GM21447 (cell line): ENCODE measurements around the gene DPM2.

ENCODE experiments used
- ATAC-seq: cut with Tn5 transposase; IDR thresholded peaks from one replicate; pipeline ENCODE4 v1.9.1; 2021; ENCODE audit not compliant: unreplicated experiment

DPM2 gene

DNA sequence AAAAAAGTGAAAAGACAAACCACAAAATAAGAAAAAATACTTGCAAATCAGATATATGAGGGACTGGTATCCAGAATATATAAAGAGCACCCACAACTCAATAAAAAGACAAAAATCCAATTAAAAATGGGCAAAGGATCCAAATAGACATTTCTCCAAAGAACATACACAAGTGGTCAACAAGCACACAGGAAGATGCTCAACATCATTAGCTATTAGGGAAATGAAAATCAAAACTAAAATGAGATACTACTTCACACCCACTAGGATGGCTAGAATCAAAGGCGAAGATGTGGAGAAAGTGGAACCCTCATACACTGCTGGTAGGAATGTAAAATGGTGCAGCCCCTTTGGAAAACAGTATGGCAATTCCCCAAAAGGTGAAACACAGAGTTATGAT lies 21.1 kb upstream of the DPM2 start:
- ATAC-seq = no peak

DNA sequence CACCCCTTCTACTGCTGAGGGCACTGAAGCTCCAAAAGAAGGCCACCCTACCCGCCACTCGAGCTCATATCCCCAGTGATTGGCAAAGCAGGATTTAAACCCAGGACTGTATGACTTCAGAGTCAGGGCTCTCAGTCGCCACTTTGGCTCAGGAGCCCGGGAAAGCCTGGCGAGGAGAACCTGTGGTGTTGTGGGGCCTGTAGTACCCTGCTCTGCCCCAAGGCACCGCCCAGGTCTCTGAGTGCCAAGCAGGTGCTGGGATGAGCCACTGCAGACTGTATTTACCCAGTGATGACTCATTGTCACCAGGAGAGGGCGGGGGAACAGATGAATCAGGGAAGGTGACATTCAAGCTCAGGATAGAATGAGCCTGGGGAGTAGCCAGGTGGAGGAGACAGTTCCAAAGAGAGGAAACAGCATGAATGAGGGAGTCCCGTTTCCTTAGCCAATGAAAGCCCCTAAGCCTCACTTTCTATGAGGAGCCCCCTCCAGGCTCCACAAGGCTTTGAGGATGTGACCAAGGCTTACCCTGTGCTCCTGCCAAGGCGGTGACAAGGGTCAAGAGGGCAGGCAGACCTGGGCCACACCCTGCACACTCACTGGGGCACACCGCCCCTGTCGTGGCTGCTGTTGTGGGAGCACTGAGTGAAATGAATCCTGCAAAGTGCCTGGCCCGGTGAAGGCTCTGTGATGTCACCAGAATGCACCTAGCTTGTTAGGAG lies 17.8 kb upstream of the DPM2 start:
- peak; percentile 72 for ATAC-seq

DNA sequence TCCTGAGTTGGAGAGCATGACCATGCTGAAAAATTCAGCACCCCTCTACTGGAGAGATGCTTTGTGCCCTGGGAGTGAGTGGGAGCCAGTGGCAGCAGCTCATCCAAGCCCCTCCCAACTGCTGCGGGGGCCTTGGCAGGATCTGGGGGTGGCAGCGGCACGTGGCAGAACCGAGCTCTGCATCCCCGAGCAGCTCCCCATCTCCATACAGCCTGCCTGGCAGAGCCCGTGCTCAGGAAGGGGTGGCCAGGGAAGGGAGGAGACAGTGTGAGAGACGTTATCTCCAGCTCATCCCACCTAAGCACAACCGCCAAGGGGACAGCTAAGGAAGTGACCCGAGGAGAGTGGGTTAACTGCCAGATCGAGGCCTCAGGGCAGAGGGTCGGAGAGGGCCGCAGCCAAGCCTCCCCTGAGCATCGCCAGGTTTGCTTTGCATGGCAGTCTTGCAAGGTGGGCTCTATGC lies 17.2 kb upstream of the DPM2 start:
- ATAC-seq = no peak

DNA sequence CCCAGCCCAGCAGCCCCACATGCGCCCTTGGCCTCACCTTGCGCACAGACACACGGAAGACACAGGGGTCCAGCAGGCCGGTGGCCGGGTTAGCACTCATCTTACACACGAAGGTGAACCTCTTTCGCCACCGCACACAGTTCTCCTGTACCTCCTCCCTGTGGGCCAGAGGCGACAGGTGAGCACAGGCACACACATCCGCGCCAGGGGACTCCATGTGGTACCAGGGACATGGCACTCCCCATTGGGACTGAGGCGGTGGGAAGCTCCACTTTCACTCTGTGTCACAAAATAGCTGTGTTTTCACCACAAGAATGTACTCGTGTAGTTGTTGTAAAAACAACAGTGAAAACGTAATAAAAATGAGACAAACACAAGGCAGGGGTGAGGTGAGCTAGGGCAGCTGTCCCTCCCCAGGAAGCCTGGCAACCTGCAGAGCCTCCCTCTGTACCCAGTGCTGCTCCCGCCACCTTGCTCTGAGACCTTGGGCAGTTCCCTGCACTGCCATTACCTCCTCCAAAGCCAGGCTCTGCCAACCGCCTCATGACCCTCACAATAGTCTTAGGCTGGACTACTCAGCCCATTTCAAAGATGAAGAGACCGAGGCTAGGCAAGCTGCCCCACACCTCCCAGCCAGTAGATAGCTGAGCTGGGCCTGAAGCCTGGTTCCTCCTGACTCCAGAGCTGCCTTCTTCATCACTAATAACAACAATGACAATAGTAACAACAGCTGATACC lies 16.3 kb upstream of the DPM2 start:
- ATAC-seq = no peak

DNA sequence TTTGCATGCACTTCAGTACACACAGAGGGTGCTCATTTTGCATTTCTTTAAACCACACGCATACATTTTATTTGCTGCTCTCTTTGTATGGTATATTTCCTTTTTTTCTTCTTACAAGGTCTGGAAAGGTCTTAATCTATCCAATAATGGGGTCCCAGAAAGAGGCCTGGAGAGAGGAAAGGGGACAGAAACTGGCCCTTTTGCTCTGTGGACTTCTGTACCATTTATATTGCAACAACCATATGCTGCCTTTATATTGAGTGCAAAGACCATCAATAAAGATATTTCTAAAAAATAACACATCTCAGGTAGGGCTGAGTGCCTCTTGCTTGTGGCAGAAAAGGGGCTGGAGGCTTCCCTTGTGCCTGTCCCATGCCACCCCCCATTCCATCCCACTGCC lies 15.5 kb upstream of the DPM2 start:
- no peak for ATAC-seq

DNA sequence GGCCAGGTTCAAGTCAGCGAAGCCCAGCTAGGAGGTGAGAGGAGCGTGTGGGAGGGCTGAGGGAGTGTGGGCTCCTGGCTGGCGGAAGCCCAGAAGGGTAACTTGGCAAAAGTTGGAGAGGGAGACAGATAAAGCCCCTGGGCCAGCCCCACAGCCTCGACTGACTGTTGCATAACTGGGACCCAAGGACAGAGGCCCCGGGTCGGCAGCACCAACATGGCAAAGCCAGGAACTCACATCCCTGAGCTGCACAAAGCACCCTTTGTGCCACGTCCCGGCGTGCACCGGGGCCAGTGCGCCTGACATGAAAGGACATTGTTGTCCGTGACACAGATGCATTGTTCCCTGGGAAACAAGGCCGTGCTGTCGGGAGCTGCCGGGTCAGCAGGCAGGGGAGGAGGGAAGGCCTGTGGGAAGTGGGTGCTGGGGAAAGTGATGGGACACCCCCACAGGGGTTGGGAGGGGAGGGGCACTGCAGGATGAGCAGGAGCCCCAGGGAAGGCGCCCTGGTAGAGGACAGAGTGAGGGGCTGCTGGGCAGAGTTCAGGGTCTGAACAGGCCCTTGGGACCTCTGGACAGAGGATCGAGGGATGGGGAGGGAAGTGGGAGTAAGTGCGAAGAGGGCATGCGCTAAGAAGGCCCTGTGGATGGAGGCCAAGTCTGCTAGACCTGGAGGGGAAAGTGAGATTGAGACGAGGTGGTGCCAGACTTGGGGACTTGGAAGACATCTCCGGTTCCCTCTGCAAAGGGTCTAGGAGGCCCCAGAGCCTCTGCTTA lies 13.0 kb upstream of the DPM2 start:
- ATAC-seq = no peak

DNA sequence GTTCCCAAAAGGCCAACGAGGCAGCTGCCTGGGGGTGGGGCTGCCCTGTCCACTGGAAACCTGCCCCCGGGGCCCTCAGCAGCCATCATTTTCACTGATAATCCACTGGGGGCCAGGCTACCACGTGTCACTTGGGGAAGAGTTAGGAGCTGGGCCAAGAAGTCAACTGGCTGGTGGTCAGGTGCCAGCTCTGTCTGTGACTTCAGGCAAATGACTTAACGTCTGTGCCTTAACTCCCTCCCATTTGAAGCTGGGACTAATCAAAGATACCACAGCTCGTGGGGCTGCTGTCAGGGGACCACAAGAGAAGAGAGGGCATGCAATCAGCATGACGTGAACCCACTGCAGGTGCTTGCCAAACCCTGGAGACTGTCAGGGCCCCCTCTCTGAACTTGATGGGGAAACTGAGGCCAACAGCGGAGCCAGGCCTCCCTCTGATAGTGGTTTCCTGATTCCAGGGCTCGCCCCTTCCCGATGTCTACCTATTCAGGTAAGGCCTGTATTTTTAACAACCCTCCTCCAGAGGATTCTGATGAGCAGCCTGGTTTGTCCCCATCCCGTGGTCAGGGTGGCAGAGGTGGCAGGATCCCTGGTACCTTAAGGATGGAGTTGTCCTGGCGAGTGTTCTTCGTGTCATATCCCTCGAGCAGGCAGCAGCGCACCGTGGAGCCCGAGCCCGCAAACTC lies 12.3 kb upstream of the DPM2 start:
- ATAC-seq = no peak

DNA sequence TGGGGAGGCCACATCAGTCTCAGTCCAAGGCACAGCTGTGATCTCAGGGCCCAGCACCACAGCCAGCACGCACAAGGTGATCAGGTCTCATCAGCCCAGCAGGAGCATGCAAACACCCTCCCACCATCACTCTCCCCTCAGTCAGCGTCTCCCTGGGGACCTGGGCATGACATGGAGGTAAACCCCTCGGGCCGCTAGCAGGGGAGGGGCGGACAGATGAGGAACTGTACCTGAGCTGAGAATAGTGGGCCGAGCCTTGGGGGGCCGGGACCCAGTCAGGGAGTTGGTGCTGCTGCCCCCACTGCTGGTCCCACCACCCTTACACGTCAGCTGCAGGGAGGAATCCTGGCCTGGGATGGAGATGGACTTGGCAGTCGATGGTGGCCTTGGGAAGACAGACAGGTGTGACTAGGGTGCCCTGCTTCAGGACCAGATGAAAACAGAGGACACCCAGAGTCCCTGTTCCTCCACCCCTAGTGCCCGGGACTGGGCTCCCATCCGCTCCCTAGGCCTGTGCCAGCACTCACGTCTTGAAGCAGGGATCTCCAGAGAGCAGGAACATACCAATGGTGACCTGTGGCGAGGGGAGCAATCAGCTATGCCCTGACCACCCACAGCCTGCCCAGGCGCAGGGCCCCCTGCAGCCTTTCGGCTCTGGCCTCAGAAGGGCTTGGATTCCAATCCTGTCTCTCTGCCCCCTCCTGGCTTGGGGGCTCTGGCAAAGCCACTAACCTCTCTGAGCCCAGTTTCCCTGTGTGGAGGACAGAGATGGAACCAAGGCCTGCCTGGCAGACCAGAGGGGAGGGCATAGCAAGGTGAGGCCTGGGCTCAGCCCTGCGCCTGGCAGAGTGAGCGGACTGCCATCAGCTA lies 10.4 kb upstream of the DPM2 start:
- no peak for ATAC-seq

DNA sequence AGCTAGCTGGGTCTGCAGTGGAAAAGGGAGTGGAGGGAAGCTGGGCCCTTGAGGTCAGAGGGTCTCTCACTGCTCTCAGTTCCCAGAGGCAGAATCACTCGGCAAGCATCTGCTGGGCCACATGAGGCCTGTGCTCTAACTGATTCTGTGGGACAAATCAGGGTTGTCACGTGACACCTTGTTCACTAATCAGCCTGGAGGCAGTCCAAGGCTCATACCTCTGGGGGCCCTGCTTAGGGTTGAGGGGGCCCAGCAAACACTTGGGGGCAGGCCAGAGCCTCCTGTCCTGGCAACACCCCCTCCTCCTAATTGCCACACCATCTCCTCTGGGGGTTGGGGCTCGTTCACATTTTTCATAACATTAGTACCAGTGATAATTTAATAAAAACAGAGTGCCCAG lies 9.1 kb upstream of the DPM2 start:
- no peak for ATAC-seq

DNA sequence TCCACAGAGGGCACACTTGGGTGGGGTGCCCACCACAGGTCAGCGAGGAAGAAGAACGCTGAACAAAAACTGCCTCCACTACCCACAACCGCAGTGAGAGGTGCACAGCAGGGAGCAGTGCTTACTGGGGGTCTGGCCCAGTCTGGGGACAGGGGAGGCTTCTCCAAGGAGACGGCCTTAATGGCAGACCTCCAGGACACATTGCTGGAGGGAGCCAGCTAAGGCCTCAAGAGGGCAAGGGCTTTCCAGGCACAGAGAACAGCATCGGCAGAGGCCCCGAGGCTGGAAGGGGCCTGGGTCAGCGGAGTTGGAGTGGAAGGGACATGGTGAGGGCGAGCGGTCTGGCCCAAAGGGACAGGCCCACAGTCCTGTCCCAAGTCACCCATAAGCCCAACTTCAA lies 8.3 kb upstream of the DPM2 start:
- ATAC-seq = no peak

DNA sequence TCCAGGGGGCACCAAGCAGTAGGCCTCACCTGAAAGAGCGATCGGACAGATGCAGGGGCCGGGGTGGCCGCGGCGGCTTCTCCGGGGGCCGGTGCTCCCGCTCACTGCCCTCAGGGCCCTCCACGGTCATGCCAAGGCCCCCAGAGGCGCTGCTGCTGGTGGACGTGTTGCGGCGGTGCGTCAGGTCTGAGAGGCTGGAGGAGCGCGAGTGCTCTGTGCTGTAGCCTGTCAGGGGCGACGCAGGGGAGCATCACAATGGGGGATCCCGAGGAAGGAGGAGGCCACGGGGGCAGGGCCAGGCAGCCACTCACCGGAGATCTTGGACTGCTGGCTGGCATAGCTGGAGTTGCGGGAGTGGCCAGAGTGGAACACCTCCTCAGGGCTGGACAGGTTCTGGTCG lies 7.7 kb upstream of the DPM2 start:
- no peak for ATAC-seq

DNA sequence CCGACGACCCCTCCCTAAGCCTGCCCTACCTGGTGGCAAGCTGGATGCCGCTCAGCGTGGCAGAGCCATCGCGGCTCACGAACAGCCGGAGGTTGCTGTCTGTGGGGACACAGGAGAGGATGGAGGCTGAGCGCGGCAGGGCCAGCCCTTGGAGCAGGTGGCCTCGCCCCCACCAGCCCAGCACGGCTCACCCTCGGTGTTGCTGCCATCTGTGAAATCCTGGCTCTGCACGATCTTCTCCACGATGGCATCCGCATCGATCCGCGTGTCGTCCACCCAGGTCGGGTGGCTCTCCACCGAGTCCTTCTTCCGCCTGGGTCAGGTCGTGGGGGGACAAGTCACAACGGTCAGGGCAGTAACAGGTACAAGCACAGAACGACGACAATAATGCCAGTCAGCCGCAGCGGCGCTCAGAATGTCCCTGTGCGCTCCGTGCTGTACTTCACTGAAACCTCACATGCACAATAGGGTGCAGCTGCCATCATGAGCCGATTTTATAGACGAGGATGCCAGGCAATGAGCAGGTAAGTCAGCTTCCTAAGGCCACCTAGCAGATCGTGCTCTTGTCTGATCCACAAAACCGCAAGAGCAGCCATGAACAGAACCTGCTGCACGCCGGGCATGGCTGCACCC lies 7.0 kb upstream of the DPM2 start:
- ATAC-seq = no peak

DNA sequence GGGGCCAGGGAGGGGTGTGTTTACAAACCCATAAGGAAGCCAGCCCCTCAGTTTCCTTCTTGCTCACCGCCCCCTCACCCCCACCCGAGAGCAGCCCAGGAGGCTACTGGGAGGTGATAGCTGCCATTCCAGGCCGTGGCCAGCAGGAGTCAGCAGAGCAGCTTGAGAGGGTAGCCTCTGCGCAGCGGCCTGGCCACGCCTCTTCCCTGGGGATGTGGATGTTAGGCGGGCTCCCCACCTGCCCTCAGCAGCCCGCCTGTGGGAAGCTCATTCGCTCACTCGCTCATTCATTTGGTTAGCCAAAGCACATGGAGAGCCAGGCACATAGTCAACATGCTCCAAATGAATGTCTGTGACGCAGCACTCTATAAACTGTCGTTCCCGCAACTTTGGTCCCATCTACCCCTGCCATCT lies 6.1 kb upstream of the DPM2 start:
- ATAC-seq = no peak

DNA sequence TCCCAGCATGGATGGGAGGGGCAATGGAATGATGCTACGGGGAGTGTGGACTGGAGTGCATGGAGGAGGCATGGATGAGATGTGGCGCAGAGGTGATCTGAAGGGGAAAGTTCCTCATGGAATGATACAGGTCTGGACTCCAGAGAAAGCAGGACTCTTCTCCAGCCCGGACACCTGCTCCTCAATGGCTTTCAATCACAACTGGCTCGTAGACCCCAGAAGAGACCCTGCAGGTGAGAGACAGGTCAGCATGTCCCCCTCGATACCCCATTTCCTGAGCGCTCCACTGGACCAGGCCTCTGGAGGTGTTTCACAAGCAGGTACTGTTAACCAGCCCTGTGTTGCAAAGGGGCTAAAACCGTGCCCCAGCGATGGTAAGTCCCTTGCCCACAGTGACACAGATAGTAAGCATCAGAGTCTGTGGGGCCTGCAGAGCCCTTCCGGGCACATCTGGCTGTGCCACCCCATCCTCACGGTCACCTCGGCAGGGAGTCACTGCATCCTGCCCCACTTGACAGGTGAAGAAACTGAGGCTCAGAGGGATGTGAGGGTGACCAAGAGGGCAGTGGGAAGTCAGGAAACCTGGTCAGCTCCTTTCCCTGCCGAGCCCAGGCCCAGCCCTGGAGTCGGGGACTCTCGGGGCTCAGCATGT lies 5.5 kb upstream of the DPM2 start:
- ATAC-seq = no peak

DNA sequence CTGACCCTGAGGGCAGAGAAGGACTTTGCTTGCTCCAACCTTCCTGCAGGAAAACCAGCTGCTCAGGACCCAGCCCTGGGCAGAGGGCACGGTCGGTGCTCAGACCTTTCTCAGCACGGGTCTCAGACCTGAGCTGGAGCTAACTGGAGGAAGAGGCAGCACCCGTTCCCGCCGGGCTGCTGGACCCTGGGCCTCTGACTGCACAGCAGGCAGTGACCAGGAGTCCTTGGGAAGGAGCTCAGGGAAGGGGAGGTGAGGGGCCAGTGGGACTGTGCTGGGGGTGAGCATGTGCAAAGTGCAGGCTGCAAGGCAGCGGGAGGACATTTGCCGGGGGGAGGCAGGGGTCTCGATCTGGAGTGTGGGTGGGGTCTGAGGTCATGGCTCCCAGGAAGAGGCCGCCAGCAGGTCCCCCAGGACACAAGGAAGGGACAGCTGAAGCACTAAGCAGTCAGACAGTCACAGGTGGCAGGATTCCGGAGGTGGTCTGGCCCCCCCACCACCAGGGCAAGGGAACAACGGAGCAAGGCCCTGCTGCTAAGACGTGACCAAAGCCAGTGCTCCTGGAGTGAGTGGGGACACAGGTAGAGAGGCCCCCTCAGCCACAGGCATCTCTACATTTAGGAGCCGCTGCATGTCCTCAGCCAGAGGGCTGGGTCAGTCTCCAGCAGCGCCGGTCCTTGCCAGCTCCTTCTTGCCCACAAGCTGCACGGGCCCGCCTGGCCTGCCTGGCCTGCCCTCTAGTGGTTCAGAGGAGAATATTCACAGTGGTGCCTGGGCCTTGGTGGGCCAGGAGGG lies 4.8 kb upstream of the DPM2 start:
- ATAC-seq = no peak

DNA sequence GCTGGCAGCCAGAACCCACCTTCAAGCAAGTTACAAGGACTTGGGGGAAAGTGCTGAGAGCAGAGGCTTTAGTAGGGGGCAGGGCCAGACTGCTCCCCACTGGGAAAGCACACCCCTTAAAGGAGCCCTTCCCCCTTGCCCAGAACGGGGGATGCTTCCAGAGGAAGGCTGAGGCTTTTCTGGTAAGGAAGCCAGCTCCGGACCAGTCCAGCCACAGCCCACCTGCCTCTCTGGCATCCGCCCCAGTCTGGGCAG lies 4.2 kb upstream of the DPM2 start:
- no peak for ATAC-seq

DNA sequence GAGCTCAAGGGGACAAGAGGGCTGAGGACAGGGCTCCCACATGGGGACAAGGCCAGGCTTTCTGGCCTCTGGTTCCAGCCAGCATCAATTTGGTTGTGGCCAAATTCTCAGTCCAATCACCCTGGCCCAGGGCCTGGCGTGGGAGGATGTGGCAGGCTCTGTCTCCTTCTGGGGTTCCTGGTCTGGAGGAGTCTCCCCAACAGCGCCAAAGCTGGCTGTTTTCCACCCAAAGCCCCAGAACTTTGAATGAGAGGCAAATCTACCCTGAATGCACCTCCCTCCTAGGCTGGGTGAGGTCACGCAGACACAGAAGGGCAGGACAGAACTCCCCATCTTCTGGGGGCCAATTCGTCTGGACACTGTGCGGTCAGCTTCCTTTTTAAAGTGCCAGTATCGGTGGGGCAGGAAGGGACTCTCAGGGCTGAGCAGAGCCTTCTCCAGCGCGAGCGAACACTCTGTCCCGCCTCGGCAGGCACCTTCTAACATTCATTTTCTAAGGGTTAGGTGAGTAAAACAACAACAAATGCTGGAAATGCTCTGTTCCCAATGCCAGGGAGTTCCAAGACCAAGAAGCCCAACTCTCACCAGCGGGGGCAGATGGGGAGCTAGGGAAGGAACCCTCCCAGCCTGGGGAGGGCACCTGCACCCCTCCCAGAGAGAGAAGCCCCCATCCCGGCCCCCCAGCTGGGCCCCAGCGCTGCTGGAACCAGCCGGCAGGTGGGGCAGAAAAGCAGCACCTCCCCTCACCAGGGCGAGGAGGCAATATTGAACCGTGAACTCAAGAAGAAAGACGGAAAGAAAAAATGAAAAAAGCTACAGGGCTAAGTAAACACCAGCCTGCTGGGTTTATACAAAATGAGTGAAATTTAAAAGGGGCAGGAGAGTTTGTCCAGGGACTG lies 3.7 kb upstream of the DPM2 start:
- ATAC-seq = no peak

DNA sequence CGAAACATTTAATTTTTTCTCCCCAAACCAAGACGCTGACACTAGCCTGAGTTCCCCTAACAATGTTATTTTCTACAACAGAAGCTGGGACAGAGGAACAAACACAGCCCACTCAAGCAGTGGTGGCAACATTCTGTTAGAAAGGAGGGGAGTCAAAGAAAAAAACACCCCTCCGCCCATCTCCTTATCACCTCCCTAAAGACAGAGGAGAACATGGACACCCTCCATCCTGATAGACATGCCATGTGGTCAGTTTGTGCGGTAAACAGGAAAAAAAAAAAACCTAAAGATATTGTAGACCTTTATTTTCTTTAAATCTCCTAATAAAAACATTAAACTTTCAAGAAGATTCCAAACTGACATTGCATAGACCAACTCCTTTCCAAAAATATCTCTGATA lies 2.9 kb upstream of the DPM2 start:
- ATAC-seq = no peak
